GM12878 (cell line): Measurements from ENCODE around the gene ARSJ.

Source experiments
- ATF2 ChIP-seq: IDR thresholded peaks from 2 replicates; pipeline ENCODE4 v1.6.1; 2012; ENCODE audit warnings: low read length, inconsistent platforms
- BRCA1 ChIP-seq: IDR thresholded peaks from 2 replicates; pipeline ENCODE4 v1.6.1; 2011; ENCODE audit warnings: low read depth, low read length, improper control_type of control experiment
- CTCF ChIP-seq, 3 experiments: IDR thresholded peaks in 2 of 3; conservative IDR thresholded peaks in 1 of 3; 2 replicates each; pipeline ENCODE4 v1.5.1; 2011; ENCODE audit warnings: low read depth in 3 of 3, low read length in 3 of 3, mild to moderate bottlenecking in 3 of 3, control low read depth in 2 of 3, moderate library complexity in 2 of 3, inconsistent platforms in 1 of 3, mixed read lengths in 1 of 3; ENCODE audit not compliant: control insufficient read depth in 2 of 3, insufficient read depth in 1 of 3; ENCODE audit errors: extremely low read depth in 1 of 3
- EGR1 ChIP-seq, 2 experiments: IDR thresholded peaks; 1 replicate in 1 of 2; 2 replicates in 1 of 2; pipeline ENCODE4 v1.6.1; 2011 to 2012; ENCODE audit warnings: low read depth in 2 of 2, low read length in 2 of 2, borderline replicate concordance in 1 of 2, mild to moderate bottlenecking in 1 of 2, moderate library complexity in 1 of 2
- FOS ChIP-seq: IDR thresholded peaks from 3 replicates; pipeline ENCODE4 v1.6.1; 2011; ENCODE audit warnings: borderline replicate concordance; ENCODE audit not compliant: insufficient read length; ENCODE audit errors: extremely low read depth
- KAT2A ChIP-seq: conservative IDR thresholded peaks from 2 replicates; pipeline ENCODE4 v1.6.1; 2011; ENCODE audit warnings: low read depth, low read length; ENCODE audit not compliant: control insufficient read depth
- POLR2A ChIP-seq: IDR thresholded peaks from 2 replicates; pipeline ENCODE4 v1.6.1; 2011; ENCODE audit warnings: low read depth, mild to moderate bottlenecking, low read length
- RCOR1 ChIP-seq: conservative IDR thresholded peaks from 2 replicates; pipeline ENCODE4 v1.6.1; 2012; ENCODE audit warnings: low read depth, low read length, improper control_type of control experiment
- SIX5 ChIP-seq: IDR thresholded peaks from 2 replicates; pipeline ENCODE4 v1.6.1; 2011; ENCODE audit warnings: mild to moderate bottlenecking, low read depth, low read length, moderate library complexity; ENCODE audit not compliant: severe bottlenecking
- SPI1 ChIP-seq: IDR thresholded peaks from 2 replicates; pipeline ENCODE4 v1.6.1; 2011; ENCODE audit warnings: low read depth, mild to moderate bottlenecking, low read length, moderate library complexity, borderline replicate concordance; ENCODE audit not compliant: insufficient read depth
- SREBF2 ChIP-seq: IDR thresholded peaks from 2 replicates; pipeline ENCODE4 v1.6.1; 2012; ENCODE audit warnings: mild to moderate bottlenecking, low read length
- YBX1 ChIP-seq: fragments of 450-650 bp; IDR thresholded peaks from 2 replicates; pipeline ENCODE4 v1.6.1; 2016; ENCODE audit warnings: antibody characterized with exemption

- TF ChIP-seq SPI1 (no peak), CTCF (IDR thresholded peaks at IDR 0.05 in 2 of 3, conservative IDR thresholded peaks at IDR 0.05 in 1 of 3; ENCODE audit: control insufficient read depth in 2 of 3, extremely low read depth in 1 of 3, insufficient read depth in 1 of 3, low read depth in 3 of 3, low read length in 3 of 3) (no peak), BRCA1 (no peak), POLR2A (no peak), FOS (no peak), SIX5 (no peak), EGR1 (IDR thresholded peaks at IDR 0.05; ENCODE audit: borderline replicate concordance in 1 of 2, low read depth in 2 of 2, low read length in 2 of 2) (no peak), ATF2 (no peak), KAT2A (no peak), YBX1 (no peak), SREBF2 (no peak), RCOR1 (no peak)
These were observed 19.1 kb upstream of the ARSJ start for GRCh38 chr4:113998531-113998930.
